ENCODE results near the gene INSL3.

The INSL3 gene

GRCh38 chr19:17855280-17856152 is 34.2 kb upstream of the INSL3 start:
- H2AK5ac ChIP-seq (ENCODE audit: low read length), result no peak overlapping the region
- H3K4ac ChIP-seq (ENCODE audit: low read depth, low read length), result no peak overlapping the region
- H3K4me1 ChIP-seq (ENCODE audit: control insufficient read depth in 1 of 2, insufficient read depth in 2 of 2, low read length in 2 of 2), result peaks cover 0 to under 1% of the 10 kb centered on the region in 2 experiments
- no peak overlapping the region for H3K4me2 ChIP-seq (ENCODE audit: low read length)
- H3K23ac ChIP-seq (ENCODE audit: low read length), result no peak overlapping the region
- no peak overlapping the region for H2BK12ac ChIP-seq (ENCODE audit: low read length)
- H3K36me3 ChIP-seq (ENCODE audit: control insufficient read depth in 1 of 2, insufficient read depth in 2 of 2, low read length in 2 of 2), result no peaks in the 10 kb centered on the region
- no peak overlapping the region for H3K14ac ChIP-seq (ENCODE audit: low read length)
- H3K18ac ChIP-seq (ENCODE audit: low read length), result no peak overlapping the region
- no peak overlapping the region for H3K27ac ChIP-seq (ENCODE audit: low read depth, low read length)
- WGBS (ENCODE audit: extremely low coverage, insufficient coverage, insufficient read length), result no CpG with 5 or more reads among the region's 29 CpGs
- H2BK5ac ChIP-seq (ENCODE audit: low read depth, low read length, poor library complexity), result no peak overlapping the region
- no peak overlapping the region for H4K91ac ChIP-seq (ENCODE audit: low read depth, low read length)
- no peak overlapping the region for H4K12ac ChIP-seq (ENCODE audit: low read depth, low read length)
- H3K79me1 ChIP-seq (ENCODE audit: low read length), result peaks cover 4% of the 10 kb centered on the region
- no peaks in the 10 kb centered on the region for H3K27me3 ChIP-seq (ENCODE audit: insufficient read depth, low read length)
- H3K4me3 ChIP-seq (ENCODE audit: low read depth, low read length), result no peak overlapping the region
- H2AFZ ChIP-seq (ENCODE audit: insufficient read depth, low read length, poor library complexity), result peak overlapping the region; percentile 30
- no peak overlapping the region for H2BK120ac ChIP-seq (ENCODE audit: insufficient read depth, low read length, poor library complexity)
- DNase-seq, result peak; percentile 87 to 96
- no peaks in the 10 kb centered on the region for H3K9me3 ChIP-seq (ENCODE audit: insufficient read depth, low read depth, low read length)
- peaks cover 8% of the 10 kb centered on the region for H3K79me2 ChIP-seq (ENCODE audit: control insufficient read depth, insufficient read depth, low read length, poor library complexity)
- H3K9ac ChIP-seq (ENCODE audit: low read length), result no peak overlapping the region
- no peak overlapping the region for H4K8ac ChIP-seq (ENCODE audit: low read depth, low read length)

- H3K79me1 ChIP-seq (ENCODE audit: low read length), result no peaks in the 10 kb centered on the region
- H3K9ac ChIP-seq (ENCODE audit: low read length), result no peak overlapping the region
- no peaks in the 10 kb centered on the region for H3K27me3 ChIP-seq (ENCODE audit: insufficient read depth, low read length)
- no peak overlapping the region for H3K4me3 ChIP-seq (ENCODE audit: low read depth, low read length)
- no peaks in the 10 kb centered on the region for H3K36me3 ChIP-seq (ENCODE audit: control insufficient read depth in 1 of 2, insufficient read depth in 2 of 2, low read length in 2 of 2)
- no peak overlapping the region for H2BK120ac ChIP-seq (ENCODE audit: insufficient read depth, low read length, poor library complexity)
- H3K14ac ChIP-seq (ENCODE audit: low read length), result no peak overlapping the region
- no peak overlapping the region for H4K12ac ChIP-seq (ENCODE audit: low read depth, low read length)
- no peak overlapping the region for H3K4ac ChIP-seq (ENCODE audit: low read depth, low read length)
- H3K4me1 ChIP-seq (ENCODE audit: control insufficient read depth in 1 of 2, insufficient read depth in 2 of 2, low read length in 2 of 2), result peaks cover 0 to 5% of the 10 kb centered on the region in 2 experiments
- WGBS (ENCODE audit: extremely low coverage, insufficient coverage, insufficient read length), result no CpG with 5 or more reads among the region's 6 CpGs
- H4K8ac ChIP-seq (ENCODE audit: low read depth, low read length), result no peak overlapping the region
- no peak overlapping the region for H2BK5ac ChIP-seq (ENCODE audit: low read depth, low read length, poor library complexity)
- H2AK5ac ChIP-seq (ENCODE audit: low read length), result no peak overlapping the region
- H4K91ac ChIP-seq (ENCODE audit: low read depth, low read length), result no peak overlapping the region
- no peak overlapping the region for H3K23ac ChIP-seq (ENCODE audit: low read length)
- H3K27ac ChIP-seq (ENCODE audit: low read depth, low read length), result no peak overlapping the region
- H3K18ac ChIP-seq (ENCODE audit: low read length), result no peak overlapping the region
- no peak overlapping the region for H3K4me2 ChIP-seq (ENCODE audit: low read length)
- H2AFZ ChIP-seq (ENCODE audit: insufficient read depth, low read length, poor library complexity), result no peak overlapping the region
- H3K79me2 ChIP-seq (ENCODE audit: control insufficient read depth, insufficient read depth, low read length, poor library complexity), result no peaks in the 10 kb centered on the region
- no peaks in the 10 kb centered on the region for H3K9me3 ChIP-seq (ENCODE audit: insufficient read depth, low read depth, low read length)
- no peak overlapping the region for H2BK12ac ChIP-seq (ENCODE audit: low read length)
- peak; percentile 72 to 85 for DNase-seq
Measured at GRCh38 chr19:17854061-17854460, 32.7 kb upstream of the INSL3 start.

GRCh38 chr19:17848595-17849292 is 27.4 kb upstream of the INSL3 start:
- WGBS (ENCODE audit: extremely low coverage, insufficient coverage, insufficient read length), result no CpG with 5 or more reads among the region's 14 CpGs

GRCh38 chr19:17847538-17848366 is 26.4 kb upstream of the INSL3 start, which contains the start of gene JAK3:
Gene JAK3, minus strand, starts transcription at chr19:17847982. Its CDS starts 3,565 bp downstream, at chr19:17844417.
- H4K91ac ChIP-seq (ENCODE audit: low read depth, low read length), result no peak within 1 kb of the TSS
- no peak within 1 kb of the TSS for H3K18ac ChIP-seq (ENCODE audit: low read length)
- no peak within 1 kb of the TSS for H2BK5ac ChIP-seq (ENCODE audit: low read depth, low read length, poor library complexity)
- no CpG with 5 or more reads among the region's 40 CpGs for WGBS (ENCODE audit: extremely low coverage, insufficient coverage, insufficient read length)
- H4K12ac ChIP-seq (ENCODE audit: low read depth, low read length), result no peak within 1 kb of the TSS
- no peak within 1 kb of the TSS for H3K14ac ChIP-seq (ENCODE audit: low read length)
- H3K79me2 ChIP-seq (ENCODE audit: control insufficient read depth, insufficient read depth, low read length, poor library complexity), result no peaks in the 10 kb centered on the region
- peaks cover 3% of the 10 kb centered on the region for H3K9me3 ChIP-seq (ENCODE audit: insufficient read depth, low read depth, low read length)
- H3K9ac ChIP-seq (ENCODE audit: low read length), result no peak within 1 kb of the TSS
- H2AK5ac ChIP-seq (ENCODE audit: low read length), result no peak within 1 kb of the TSS
- H2BK12ac ChIP-seq (ENCODE audit: low read length), result no peak within 1 kb of the TSS
- H2BK120ac ChIP-seq (ENCODE audit: insufficient read depth, low read length, poor library complexity), result no peak within 1 kb of the TSS
- peak within 1 kb of the TSS; percentile 46 for H3K4me2 ChIP-seq (ENCODE audit: low read length)
- peak in 1 of 2 donors; percentile 29 for DNase-seq
- peaks cover 0 to 5% of the 10 kb centered on the region in 2 experiments for H3K4me1 ChIP-seq (ENCODE audit: control insufficient read depth in 1 of 2, insufficient read depth in 2 of 2, low read length in 2 of 2)
- peaks cover 4% of the 10 kb centered on the region for H3K27me3 ChIP-seq (ENCODE audit: insufficient read depth, low read length)
- H3K79me1 ChIP-seq (ENCODE audit: low read length), result no peaks in the 10 kb centered on the region
- no peak within 1 kb of the TSS for H3K4ac ChIP-seq (ENCODE audit: low read depth, low read length)
- H3K4me3 ChIP-seq (ENCODE audit: low read depth, low read length), result no peak within 1 kb of the TSS
- H3K27ac ChIP-seq (ENCODE audit: low read depth, low read length), result no peak within 1 kb of the TSS
- H2AFZ ChIP-seq (ENCODE audit: insufficient read depth, low read length, poor library complexity), result peak within 1 kb of the TSS; percentile 48
- H3K36me3 ChIP-seq (ENCODE audit: control insufficient read depth in 1 of 2, insufficient read depth in 2 of 2, low read length in 2 of 2), result no peaks in the 10 kb centered on the region
- no peak within 1 kb of the TSS for H3K23ac ChIP-seq (ENCODE audit: low read length)
- peak within 1 kb of the TSS; percentile 76 for H4K8ac ChIP-seq (ENCODE audit: low read depth, low read length)

More at GRCh38 chr19:17848595-17849292, 27.4 kb upstream of the INSL3 start:
- Histone ChIP-seq H3K4me2 (ENCODE audit: low read length) (no peak overlapping the region), H3K79me2 (ENCODE audit: control insufficient read depth, insufficient read depth, low read length, poor library complexity) (no peaks in the 10 kb centered on the region), H3K18ac (ENCODE audit: low read length) (no peak overlapping the region), H3K79me1 (ENCODE audit: low read length) (no peaks in the 10 kb centered on the region), H4K8ac (ENCODE audit: low read depth, low read length) (no peak overlapping the region), H3K9me3 (ENCODE audit: insufficient read depth, low read depth, low read length) (no peaks in the 10 kb centered on the region), H2AFZ (ENCODE audit: insufficient read depth, low read length, poor library complexity) (no peak overlapping the region), H3K9ac (ENCODE audit: low read length) (no peak overlapping the region), H3K36me3 (ENCODE audit: control insufficient read depth in 1 of 2, insufficient read depth in 2 of 2, low read length in 2 of 2) (no peaks in the 10 kb centered on the region), H3K14ac (ENCODE audit: low read length) (no peak overlapping the region), H3K4me3 (ENCODE audit: low read depth, low read length) (no peak overlapping the region), H3K23ac (ENCODE audit: low read length) (no peak overlapping the region), H3K27me3 (ENCODE audit: insufficient read depth, low read length) (no peaks in the 10 kb centered on the region), H2BK5ac (ENCODE audit: low read depth, low read length, poor library complexity) (no peak overlapping the region), H3K27ac (ENCODE audit: low read depth, low read length) (no peak overlapping the region), H4K12ac (ENCODE audit: low read depth, low read length) (no peak overlapping the region), H2BK120ac (ENCODE audit: insufficient read depth, low read length, poor library complexity) (no peak overlapping the region), H3K4ac (ENCODE audit: low read depth, low read length) (no peak overlapping the region), H2AK5ac (ENCODE audit: low read length) (no peak overlapping the region), H2BK12ac (ENCODE audit: low read length) (no peak overlapping the region), H3K4me1 (ENCODE audit: control insufficient read depth in 1 of 2, insufficient read depth in 2 of 2, low read length in 2 of 2) (peaks cover 0 to 5% of the 10 kb centered on the region in 2 experiments), H4K91ac (ENCODE audit: low read depth, low read length) (no peak overlapping the region)
- no peak for DNase-seq

All from trophoblast cell (in vitro differentiated cells and primary cell).